Endodermal cell (in vitro differentiated cells): Measurements from ENCODE around the gene MOB2. TPM values are rescaled to one million over a fixed set of nuclear protein-coding genes. Genes with fewer than 3 reads are reported as not detected.

ENCODE experiments used
- DNase-seq: peaks from one replicate; pipeline ENCODE4 v3.0.0-alpha.2; 2017
- H3K27ac ChIP-seq: 2 replicates; pipeline ENCODE4 v1.5.1; 2013; ENCODE audit warnings: mild to moderate bottlenecking, low read depth, low read length, moderate library complexity
- H3K27me3 ChIP-seq: 2 replicates; pipeline ENCODE4 v1.6.1; 2013; ENCODE audit warnings: mild to moderate bottlenecking, low read length, moderate library complexity; ENCODE audit not compliant: insufficient read depth, control insufficient read depth, poor library complexity, severe bottlenecking
- H3K36me3 ChIP-seq: 2 replicates; pipeline ENCODE4 v1.7.0; 2013; ENCODE audit warnings: mild to moderate bottlenecking, low read length, moderate library complexity; ENCODE audit not compliant: control insufficient read depth, insufficient read depth
- H3K4me1 ChIP-seq: one replicate; pipeline ENCODE4 v1.7.0; 2013; ENCODE audit warnings: low read length; ENCODE audit not compliant: control insufficient read depth, insufficient read depth
- H3K4me3 ChIP-seq: 2 replicates; pipeline ENCODE4 v1.5.1; 2013; ENCODE audit warnings: mild to moderate bottlenecking, low read length, moderate library complexity
- H3K9ac ChIP-seq: 2 replicates; pipeline ENCODE4 v1.6.1; 2013; ENCODE audit warnings: mild to moderate bottlenecking, low read length, moderate library complexity; ENCODE audit not compliant: poor library complexity, severe bottlenecking; ENCODE audit errors: extremely low read depth
- H3K9me3 ChIP-seq: 2 replicates; pipeline ENCODE4 v1.6.1; 2013; ENCODE audit warnings: mild to moderate bottlenecking, low read length, moderate library complexity; ENCODE audit not compliant: control insufficient read depth
- H3K27ac Mint-ChIP-seq: 2 replicates; pipeline ENCODE4 v1.8.0; 2020; ENCODE audit warnings: mixed read lengths
- H3K27me3 Mint-ChIP-seq: 2 replicates; pipeline ENCODE4 v1.8.0; 2021; ENCODE audit warnings: mild to moderate bottlenecking, mixed read lengths; ENCODE audit not compliant: insufficient read depth
- H3K36me3 Mint-ChIP-seq: 2 replicates; pipeline ENCODE4 v1.8.0; 2020; ENCODE audit warnings: low read depth, mixed read lengths
- H3K4me1 Mint-ChIP-seq: 2 replicates; pipeline ENCODE4 v1.8.0; 2020; ENCODE audit warnings: mixed read lengths
- H3K4me3 Mint-ChIP-seq: 2 replicates; pipeline ENCODE4 v1.8.0; 2020; ENCODE audit warnings: mild to moderate bottlenecking, moderate library complexity, mixed read lengths
- H3K9me3 Mint-ChIP-seq: 2 replicates; pipeline ENCODE4 v1.8.0; 2020; ENCODE audit warnings: mild to moderate bottlenecking, mixed read lengths
- CTCF ChIP-seq: fragments of 200-600 bp; sonication (generic); conservative IDR thresholded peaks from 2 replicates; pipeline ENCODE4 v1.5.0; 2021; ENCODE audit warnings: antibody characterized with exemption, mild to moderate bottlenecking
- WGBS, 2 experiments: methylation state at CpG; one replicate each; pipeline versions ENCODE4 v1.1.5 to v1.1.7; 2013; ENCODE audit warnings: missing lambda C conversion rate in 2 of 2, mixed read lengths in 1 of 2; ENCODE audit not compliant: insufficient coverage in 1 of 2, insufficient read length in 1 of 2; 5-methylcytosine and 5-hydroxymethylcytosine counted together
- total RNA-seq, 2 donors: library from RNA; stranded (reverse); fragmentation: NEBNext Ultra II Directional in 1 of 2; extraction: Animal tissue kit (Norgen Biotek cat#: 25700) in 1 of 2; gene quantifications; 2 replicates in 1 of 2; 3 replicates in 1 of 2; pipeline ENCODE4 v1.2.1, GENCODE V29; 2021

Gene MOB2
- total RNA-seq, 2 donors from 2014 or later: 23.9 to 25.4 TPM

- H3K4me1 Mint-ChIP-seq: no peaks in the 10 kb centered on the region
- Histone ChIP-seq H3K27ac (no peak overlapping the region), H3K36me3 (no peaks in the 10 kb centered on the region), H3K9ac (no peak overlapping the region), H3K4me3 (no peak overlapping the region), H3K9me3 (no peaks in the 10 kb centered on the region), H3K4me1 (no peaks in the 10 kb centered on the region), H3K27me3 (no peaks in the 10 kb centered on the region)
- WGBS, 2 experiments: 79 to 91% methylated on average over 4 to 11 of the region's 11 CpGs
- no peaks in the 10 kb centered on the region for H3K27me3 Mint-ChIP-seq
- H3K4me3 Mint-ChIP-seq: no peak overlapping the region
- no peak for DNase-seq
- H3K36me3 Mint-ChIP-seq: no peaks in the 10 kb centered on the region
- no peaks in the 10 kb centered on the region for H3K9me3 Mint-ChIP-seq
- peak overlapping the region; percentile 70 for H3K27ac Mint-ChIP-seq
- no peak for TF ChIP-seq CTCF
These were observed 46.5 kb downstream of the MOB2 start for GRCh38 chr11:1440066-1440465.

- Histone ChIP-seq H3K36me3 (no peaks in the 10 kb centered on the region), H3K9me3 (no peaks in the 10 kb centered on the region), H3K27ac (no peak overlapping the region), H3K27me3 (no peaks in the 10 kb centered on the region), H3K9ac (no peak overlapping the region), H3K4me3 (no peak overlapping the region), H3K4me1 (no peaks in the 10 kb centered on the region)
- H3K4me1 Mint-ChIP-seq: no peaks in the 10 kb centered on the region
- no peaks in the 10 kb centered on the region for H3K9me3 Mint-ChIP-seq
- DNase-seq: no peak
- H3K27me3 Mint-ChIP-seq: no peaks in the 10 kb centered on the region
- no peak overlapping the region for H3K4me3 Mint-ChIP-seq
- no peak for TF ChIP-seq CTCF
- no peaks in the 10 kb centered on the region for H3K36me3 Mint-ChIP-seq
- no peak overlapping the region for H3K27ac Mint-ChIP-seq
- 87 to 94% methylated on average over 8 to 11 of the region's 11 CpGs for WGBS, 2 experiments
These were observed 47.2 kb downstream of the MOB2 start for GRCh38 chr11:1439341-1439740.

GRCh38 chr11:1438967-1439330, 47.6 kb downstream of the MOB2 start:
- Histone ChIP-seq H3K4me1 (no peaks in the 10 kb centered on the region), H3K9me3 (no peaks in the 10 kb centered on the region), H3K27me3 (no peaks in the 10 kb centered on the region), H3K4me3 (no peak overlapping the region), H3K27ac (no peak overlapping the region), H3K36me3 (no peaks in the 10 kb centered on the region), H3K9ac (no peak overlapping the region)
- Mint-ChIP-seq H3K36me3 (no peaks in the 10 kb centered on the region), H3K4me1 (no peaks in the 10 kb centered on the region), H3K27me3 (no peaks in the 10 kb centered on the region), H3K4me3 (no peak overlapping the region), H3K27ac (no peak overlapping the region), H3K9me3 (no peaks in the 10 kb centered on the region)
- TF ChIP-seq CTCF: no peak
- 90 to 100% methylated on average over 1 to 11 of the region's 11 CpGs for WGBS, 2 experiments
- no peak for DNase-seq
